ENCODE results near the gene ALS2CL.

ALS2CL gene

GRCh38 chr3:46662771-46663551 is 30.5 kb downstream of the ALS2CL start:
- Histone ChIP-seq H3K27me3 (ENCODE audit: control insufficient read depth in 1 of 2, insufficient read depth in 2 of 2, low read length in 2 of 2) (peaks cover 2 to 6% of the 10 kb centered on the region in 2 donors), H3K9ac (ENCODE audit: low read length in 2 of 2) (no peak overlapping the region), H3K27ac (ENCODE audit: low read length) (no peak overlapping the region), H3K9me3 (ENCODE audit: control insufficient read depth in 2 of 2, low read length in 2 of 2) (no peaks in the 10 kb centered on the region), H3K4me3 (ENCODE audit: low read length in 2 of 2) (peak overlapping the region in 1 of 2 donors; percentile 15), H3K36me3 (ENCODE audit: control insufficient read depth in 2 of 2, insufficient read depth in 2 of 2, low read length in 2 of 2) (no peaks in the 10 kb centered on the region), H3K4me1 (ENCODE audit: control insufficient read depth, insufficient read depth, low read length) (peaks cover 13% of the 10 kb centered on the region)

- H3K36me3 ChIP-seq (ENCODE audit: control insufficient read depth in 2 of 2, insufficient read depth in 2 of 2, low read length in 2 of 2) = no peaks in the 10 kb centered on the region
- H3K27ac ChIP-seq (ENCODE audit: low read length) = no peak overlapping the region
- peaks cover 13% of the 10 kb centered on the region for H3K4me1 ChIP-seq (ENCODE audit: control insufficient read depth, insufficient read depth, low read length)
- peaks cover 2 to 6% of the 10 kb centered on the region in 2 donors for H3K27me3 ChIP-seq (ENCODE audit: control insufficient read depth in 1 of 2, insufficient read depth in 2 of 2, low read length in 2 of 2)
- no peaks in the 10 kb centered on the region for H3K9me3 ChIP-seq (ENCODE audit: control insufficient read depth in 2 of 2, low read length in 2 of 2)
- H3K9ac ChIP-seq (ENCODE audit: low read length in 2 of 2) = no peak overlapping the region
- no peak overlapping the region for H3K4me3 ChIP-seq (ENCODE audit: low read length in 2 of 2)
Observed at GRCh38 chr3:46661776-46662766, 31.4 kb downstream of the ALS2CL start.

GRCh38 chr3:46660543-46661523 is 32.6 kb downstream of the ALS2CL start:
- no peak overlapping the region for H3K9ac ChIP-seq (ENCODE audit: low read length in 2 of 2)
- H3K27me3 ChIP-seq (ENCODE audit: control insufficient read depth in 1 of 2, insufficient read depth in 2 of 2, low read length in 2 of 2) = peaks cover 2 to 6% of the 10 kb centered on the region in 2 donors
- H3K27ac ChIP-seq (ENCODE audit: low read length) = no peak overlapping the region
- H3K4me3 ChIP-seq (ENCODE audit: low read length in 2 of 2) = no peak overlapping the region
- H3K4me1 ChIP-seq (ENCODE audit: control insufficient read depth, insufficient read depth, low read length) = peaks cover 10% of the 10 kb centered on the region
- H3K36me3 ChIP-seq (ENCODE audit: control insufficient read depth in 2 of 2, insufficient read depth in 2 of 2, low read length in 2 of 2) = no peaks in the 10 kb centered on the region
- no peaks in the 10 kb centered on the region for H3K9me3 ChIP-seq (ENCODE audit: control insufficient read depth in 2 of 2, low read length in 2 of 2)

GRCh38 chr3:46660003-46660402 is 33.5 kb downstream of the ALS2CL start:
- Histone ChIP-seq H3K4me1 (ENCODE audit: control insufficient read depth, insufficient read depth, low read length) (peaks cover 10% of the 10 kb centered on the region), H3K27me3 (ENCODE audit: control insufficient read depth in 1 of 2, insufficient read depth in 2 of 2, low read length in 2 of 2) (peaks cover 2 to 6% of the 10 kb centered on the region in 2 donors), H3K27ac (ENCODE audit: low read length) (no peak overlapping the region), H3K9ac (ENCODE audit: low read length in 2 of 2) (no peak overlapping the region), H3K36me3 (ENCODE audit: control insufficient read depth in 2 of 2, insufficient read depth in 2 of 2, low read length in 2 of 2) (no peaks in the 10 kb centered on the region), H3K4me3 (ENCODE audit: low read length in 2 of 2) (no peak overlapping the region), H3K9me3 (ENCODE audit: control insufficient read depth in 2 of 2, low read length in 2 of 2) (no peaks in the 10 kb centered on the region)

GRCh38 chr3:46659285-46659684 is 34.2 kb downstream of the ALS2CL start:
- H3K4me1 ChIP-seq (ENCODE audit: control insufficient read depth, insufficient read depth, low read length) = peaks cover 9% of the 10 kb centered on the region
- H3K36me3 ChIP-seq (ENCODE audit: control insufficient read depth in 2 of 2, insufficient read depth in 2 of 2, low read length in 2 of 2) = no peaks in the 10 kb centered on the region
- no peak overlapping the region for H3K4me3 ChIP-seq (ENCODE audit: low read length in 2 of 2)
- H3K9me3 ChIP-seq (ENCODE audit: control insufficient read depth in 2 of 2, low read length in 2 of 2) = no peaks in the 10 kb centered on the region
- no peak overlapping the region for H3K27ac ChIP-seq (ENCODE audit: low read length)
- peaks cover 2 to 6% of the 10 kb centered on the region in 2 donors for H3K27me3 ChIP-seq (ENCODE audit: control insufficient read depth in 1 of 2, insufficient read depth in 2 of 2, low read length in 2 of 2)
- H3K9ac ChIP-seq (ENCODE audit: low read length in 2 of 2) = no peak overlapping the region

GRCh38 chr3:46656778-46657556 is 36.5 kb downstream of the ALS2CL start:
- Histone ChIP-seq H3K4me3 (ENCODE audit: low read length in 2 of 2) (no peak overlapping the region), H3K4me1 (ENCODE audit: control insufficient read depth, insufficient read depth, low read length) (no peaks in the 10 kb centered on the region), H3K9me3 (ENCODE audit: control insufficient read depth in 2 of 2, low read length in 2 of 2) (peaks cover 0 to 3% of the 10 kb centered on the region in 2 donors), H3K27ac (ENCODE audit: low read length) (no peak overlapping the region), H3K36me3 (ENCODE audit: control insufficient read depth in 2 of 2, insufficient read depth in 2 of 2, low read length in 2 of 2) (no peaks in the 10 kb centered on the region), H3K27me3 (ENCODE audit: control insufficient read depth in 1 of 2, insufficient read depth in 2 of 2, low read length in 2 of 2) (peaks cover 2 to 6% of the 10 kb centered on the region in 2 donors), H3K9ac (ENCODE audit: low read length in 2 of 2) (no peak overlapping the region)

- Histone ChIP-seq H3K27me3 (ENCODE audit: control insufficient read depth in 1 of 2, insufficient read depth in 2 of 2, low read length in 2 of 2) (no peaks in the 10 kb centered on the region), H3K4me1 (ENCODE audit: control insufficient read depth, insufficient read depth, low read length) (no peaks in the 10 kb centered on the region), H3K9ac (ENCODE audit: low read length in 2 of 2) (no peak overlapping the region), H3K36me3 (ENCODE audit: control insufficient read depth in 2 of 2, insufficient read depth in 2 of 2, low read length in 2 of 2) (no peaks in the 10 kb centered on the region), H3K9me3 (ENCODE audit: control insufficient read depth in 2 of 2, low read length in 2 of 2) (peaks cover 0 to 4% of the 10 kb centered on the region in 2 donors), H3K4me3 (ENCODE audit: low read length in 2 of 2) (no peak overlapping the region), H3K27ac (ENCODE audit: low read length) (no peak overlapping the region)
Observed at GRCh38 chr3:46655271-46655670, 38.2 kb downstream of the ALS2CL start.

- peaks cover 0 to 4% of the 10 kb centered on the region in 2 donors for H3K9me3 ChIP-seq (ENCODE audit: control insufficient read depth in 2 of 2, low read length in 2 of 2)
- H3K36me3 ChIP-seq (ENCODE audit: control insufficient read depth in 2 of 2, insufficient read depth in 2 of 2, low read length in 2 of 2) = no peaks in the 10 kb centered on the region
- no peak overlapping the region for H3K27ac ChIP-seq (ENCODE audit: low read length)
- no peak overlapping the region for H3K4me3 ChIP-seq (ENCODE audit: low read length in 2 of 2)
- no peak overlapping the region for H3K9ac ChIP-seq (ENCODE audit: low read length in 2 of 2)
- H3K27me3 ChIP-seq (ENCODE audit: control insufficient read depth in 1 of 2, insufficient read depth in 2 of 2, low read length in 2 of 2) = no peaks in the 10 kb centered on the region
- no peaks in the 10 kb centered on the region for H3K4me1 ChIP-seq (ENCODE audit: control insufficient read depth, insufficient read depth, low read length)
Observed at GRCh38 chr3:46651084-46651483, 42.4 kb downstream of the ALS2CL start.

GRCh38 chr3:46649436-46649835 is 44.0 kb downstream of the ALS2CL start:
- H3K9me3 ChIP-seq (ENCODE audit: control insufficient read depth in 2 of 2, low read length in 2 of 2) = peaks cover 0 to 4% of the 10 kb centered on the region in 2 donors
- no peaks in the 10 kb centered on the region for H3K4me1 ChIP-seq (ENCODE audit: control insufficient read depth, insufficient read depth, low read length)
- no peaks in the 10 kb centered on the region for H3K27me3 ChIP-seq (ENCODE audit: control insufficient read depth in 1 of 2, insufficient read depth in 2 of 2, low read length in 2 of 2)
- no peak overlapping the region for H3K9ac ChIP-seq (ENCODE audit: low read length in 2 of 2)
- no peak overlapping the region for H3K4me3 ChIP-seq (ENCODE audit: low read length in 2 of 2)
- H3K27ac ChIP-seq (ENCODE audit: low read length) = no peak overlapping the region
- H3K36me3 ChIP-seq (ENCODE audit: control insufficient read depth in 2 of 2, insufficient read depth in 2 of 2, low read length in 2 of 2) = no peaks in the 10 kb centered on the region

Data from stomach smooth muscle (tissue), 2 donors.